Duodenal mucosa (tissue), 2 donors: ENCODE results near the gene FILIP1L.

Experiments used
- H3K27ac ChIP-seq: one replicate; pipeline ENCODE4 v1.7.0; 2013; ENCODE audit warnings: low read depth, low read length
- H3K27me3 ChIP-seq, 2 donors: one replicate each; pipeline ENCODE4 v1.7.0; 2013; ENCODE audit warnings: low read length in 2 of 2, control low read depth in 1 of 2; ENCODE audit not compliant: insufficient read depth in 2 of 2, control insufficient read depth in 1 of 2
- H3K36me3 ChIP-seq, 2 donors: one replicate each; pipeline ENCODE4 v1.7.0; 2013; ENCODE audit warnings: low read length in 2 of 2, control low read depth in 1 of 2; ENCODE audit not compliant: insufficient read depth in 2 of 2, control insufficient read depth in 1 of 2
- H3K4me1 ChIP-seq, 2 donors: one replicate each; pipeline ENCODE4 v1.7.0; 2013; ENCODE audit warnings: low read length in 2 of 2, control low read depth in 1 of 2; ENCODE audit not compliant: insufficient read depth in 2 of 2, control insufficient read depth in 1 of 2
- H3K4me3 ChIP-seq, 2 donors: one replicate each; pipeline ENCODE4 v1.7.0; 2013; ENCODE audit warnings: low read length in 2 of 2, low read depth in 1 of 2
- H3K9ac ChIP-seq, 2 donors: one replicate each; pipeline ENCODE4 v1.7.0; 2013; ENCODE audit warnings: low read length in 2 of 2, low read depth in 1 of 2
- H3K9me3 ChIP-seq, 2 donors: one replicate each; pipeline ENCODE4 v1.7.0; 2013; ENCODE audit warnings: low read length in 2 of 2, control low read depth in 1 of 2; ENCODE audit not compliant: control insufficient read depth in 1 of 2

FILIP1L gene

DNA sequence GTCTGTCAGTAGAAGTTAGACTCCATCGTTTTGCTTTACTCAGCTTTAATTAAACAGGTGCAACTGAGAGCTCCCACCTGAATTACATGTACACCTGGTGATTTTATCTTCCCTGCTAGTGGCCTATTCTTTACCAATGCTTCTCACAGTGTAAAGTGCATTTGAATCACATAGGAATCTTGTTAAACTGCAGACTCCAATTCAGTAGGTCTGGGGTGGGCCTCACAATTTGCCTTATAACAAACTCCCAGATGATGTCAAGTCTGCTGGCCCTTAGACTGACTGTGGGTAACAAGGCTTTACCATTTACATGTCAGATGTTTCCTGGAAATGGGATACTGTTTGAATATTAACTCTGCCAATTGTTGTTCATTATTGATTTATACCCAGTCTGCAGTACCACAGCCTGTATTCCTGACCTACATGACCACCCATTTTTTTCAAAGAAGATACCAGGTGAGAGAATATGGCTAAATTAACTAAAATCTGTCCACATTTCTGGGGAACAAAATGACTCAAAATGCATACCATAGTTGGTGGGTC is 259.5 kb downstream of the FILIP1L start:
- Histone ChIP-seq H3K9ac (no peak overlapping the region), H3K36me3 (peaks cover 8 to 15% of the 10 kb centered on the region in 2 donors), H3K9me3 (no peaks in the 10 kb centered on the region), H3K4me1 (peaks cover under 1 to 15% of the 10 kb centered on the region in 2 donors), H3K27me3 (no peaks in the 10 kb centered on the region), H3K4me3 (no peak overlapping the region), H3K27ac (no peak overlapping the region)

DNA sequence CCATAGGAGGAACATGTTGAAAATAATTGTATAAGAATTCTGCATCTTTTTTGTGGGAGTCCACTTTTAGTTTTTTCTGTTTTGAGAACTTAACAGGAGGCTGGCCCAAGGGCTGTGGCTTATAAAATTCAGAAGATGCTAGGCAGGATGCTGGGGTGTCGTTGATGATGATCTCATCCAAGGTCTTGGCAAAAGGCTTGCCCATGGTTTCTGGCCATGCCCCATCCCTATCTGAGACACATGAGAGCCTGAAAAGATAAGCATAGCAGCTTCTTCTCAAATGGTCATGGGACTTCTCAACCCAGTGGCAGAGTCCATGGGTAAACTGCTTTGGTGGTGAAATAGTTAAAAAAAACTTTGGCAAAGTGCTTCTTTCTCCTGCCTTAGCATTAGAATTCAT is 261.4 kb downstream of the FILIP1L start:
- Histone ChIP-seq H3K27ac (no peak overlapping the region), H3K4me1 (peaks cover 0 to 13% of the 10 kb centered on the region in 2 donors), H3K4me3 (no peak overlapping the region), H3K27me3 (no peaks in the 10 kb centered on the region), H3K36me3 (peaks cover 8 to 11% of the 10 kb centered on the region in 2 donors), H3K9me3 (no peaks in the 10 kb centered on the region), H3K9ac (no peak overlapping the region)

DNA sequence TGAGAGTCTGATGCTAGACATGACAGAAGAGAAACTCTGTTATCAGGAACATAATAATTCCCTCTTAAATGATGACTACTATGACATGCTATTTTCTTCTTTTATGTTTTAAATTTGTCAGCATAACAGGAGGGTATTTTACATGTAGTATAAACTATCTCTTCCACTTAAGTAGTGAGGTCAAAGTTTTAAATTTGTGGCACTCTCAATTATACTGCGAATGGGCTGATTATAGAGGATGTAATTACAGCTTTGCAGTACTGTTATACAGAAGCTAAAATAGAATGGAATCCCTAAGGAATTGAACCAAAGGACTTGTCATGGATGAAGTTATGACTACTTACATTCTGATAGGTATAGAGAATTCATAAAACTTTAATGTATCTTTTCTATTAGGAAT is 262.3 kb downstream of the FILIP1L start:
- Histone ChIP-seq H3K9me3 (no peaks in the 10 kb centered on the region), H3K27me3 (no peaks in the 10 kb centered on the region), H3K4me3 (no peak overlapping the region), H3K36me3 (peaks cover 6 to 8% of the 10 kb centered on the region in 2 donors), H3K27ac (no peak overlapping the region), H3K9ac (no peak overlapping the region), H3K4me1 (peaks cover 0 to 9% of the 10 kb centered on the region in 2 donors)

DNA sequence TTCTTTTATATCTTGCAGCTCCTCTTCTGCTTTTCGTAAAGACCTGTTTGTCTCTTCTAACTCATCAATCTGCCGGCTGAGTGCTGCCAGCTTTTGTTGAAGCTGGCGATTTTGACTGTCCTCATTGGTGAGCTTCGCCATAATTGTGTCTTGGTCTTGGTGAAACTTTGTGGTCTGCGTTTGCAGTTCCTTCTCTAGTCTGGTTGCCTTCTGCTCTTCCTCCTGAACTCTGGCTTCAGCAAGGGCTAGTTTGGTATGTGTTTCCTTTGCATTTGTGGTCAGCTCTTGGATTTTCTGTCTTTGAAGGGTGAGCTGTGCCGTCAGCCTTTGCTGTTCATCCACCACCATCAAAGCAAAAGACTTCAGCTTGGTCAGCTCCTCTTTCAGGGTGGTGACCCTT is 263.7 kb downstream of the FILIP1L start:
- Histone ChIP-seq H3K4me3 (peak overlapping the region in 1 of 2 donors; percentile 12), H3K9me3 (no peaks in the 10 kb centered on the region), H3K4me1 (peaks cover 0 to 4% of the 10 kb centered on the region in 2 donors), H3K9ac (no peak overlapping the region), H3K36me3 (peaks cover 5 to 8% of the 10 kb centered on the region in 2 donors), H3K27me3 (no peaks in the 10 kb centered on the region), H3K27ac (no peak overlapping the region)

DNA sequence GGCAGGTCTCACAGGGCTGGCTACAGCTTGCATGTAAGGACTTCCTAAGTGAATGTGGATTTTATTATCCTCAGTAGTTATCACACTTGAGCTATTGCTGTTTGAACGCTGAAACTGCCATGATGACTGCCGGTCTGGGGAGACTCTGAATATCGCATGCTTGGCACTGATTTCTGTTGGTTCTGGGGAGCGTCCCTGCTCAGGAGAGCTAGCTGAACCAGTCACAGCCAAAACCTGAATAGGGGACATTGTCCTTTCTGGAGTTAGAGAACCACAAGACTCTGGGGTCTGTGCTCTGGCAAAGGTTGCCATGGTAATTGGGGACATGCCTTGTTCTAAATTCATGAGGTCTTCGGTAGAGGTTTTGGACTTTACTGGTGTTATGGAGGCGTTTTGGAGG is 265.9 kb downstream of the FILIP1L start:
- Histone ChIP-seq H3K4me3 (no peak overlapping the region), H3K36me3 (peaks cover 0 to 8% of the 10 kb centered on the region in 2 donors)

DNA sequence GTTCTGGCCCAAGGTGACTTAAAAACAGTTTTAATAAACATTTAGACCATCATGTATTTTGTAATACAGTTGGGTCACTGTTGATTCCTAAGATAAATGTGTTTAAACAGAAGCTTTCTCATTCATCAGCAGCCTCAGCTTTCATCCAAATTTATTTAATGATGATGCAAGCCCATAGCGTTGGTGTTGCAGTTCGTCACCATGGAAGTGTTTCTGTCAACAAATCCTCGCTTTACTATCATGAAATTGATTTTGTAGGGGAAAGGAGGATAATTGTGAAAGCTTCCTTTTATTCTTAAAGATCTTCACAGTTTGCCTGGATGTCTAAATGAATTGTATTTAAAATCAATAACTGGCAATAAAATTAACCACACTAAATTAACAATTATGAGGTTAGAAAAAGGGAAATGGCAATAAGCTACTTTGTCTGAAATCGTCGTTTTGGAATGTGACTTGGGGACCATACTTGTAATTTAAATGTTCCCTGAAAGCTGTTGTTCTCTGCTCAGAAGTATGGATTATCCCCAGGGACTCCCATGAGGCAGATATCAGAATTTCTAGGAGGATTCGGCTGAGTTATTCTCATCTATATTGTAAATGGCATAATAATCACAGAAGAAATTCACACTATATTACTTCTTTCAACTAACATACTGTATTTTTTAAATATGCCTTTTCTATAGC is 267.7 kb downstream of the FILIP1L start:
- Histone ChIP-seq H3K4me1 (peaks cover 4 to 20% of the 10 kb centered on the region in 2 donors), H3K9me3 (no peaks in the 10 kb centered on the region), H3K9ac (no peak overlapping the region), H3K27me3 (no peaks in the 10 kb centered on the region), H3K27ac (no peak overlapping the region), H3K4me3 (no peak overlapping the region), H3K36me3 (peaks cover 0 to 8% of the 10 kb centered on the region in 2 donors)

More for the DNA sequence above, 265.9 kb downstream of the FILIP1L start:
- no peaks in the 10 kb centered on the region for H3K27me3 ChIP-seq
- no peak overlapping the region for H3K27ac ChIP-seq
- no peaks in the 10 kb centered on the region for H3K9me3 ChIP-seq
- H3K4me1 ChIP-seq = peaks cover 4 to 12% of the 10 kb centered on the region in 2 donors
- no peak overlapping the region for H3K9ac ChIP-seq

DNA sequence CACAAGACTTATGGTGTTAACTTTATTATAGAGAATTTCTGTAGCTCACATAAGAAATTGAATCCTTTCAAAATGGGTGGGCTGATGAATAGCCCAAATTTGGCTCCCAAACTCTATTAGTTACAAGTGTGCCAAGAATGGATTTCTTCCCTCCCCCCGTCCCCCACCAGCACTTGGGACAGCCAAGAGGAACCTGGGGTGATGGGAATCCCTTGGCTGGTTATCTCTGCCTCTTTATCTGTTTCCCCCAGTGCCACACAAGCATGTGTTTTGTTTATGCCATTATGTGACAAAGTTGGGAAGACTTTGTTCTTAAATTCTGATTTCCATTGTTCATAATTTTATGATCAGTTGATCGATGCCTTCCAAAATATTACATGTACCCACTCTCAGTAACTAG is 268.3 kb downstream of the FILIP1L start:
- H3K36me3 ChIP-seq = peaks cover 0 to 8% of the 10 kb centered on the region in 2 donors
- no peak overlapping the region for H3K27ac ChIP-seq
- H3K27me3 ChIP-seq = no peaks in the 10 kb centered on the region
- H3K9me3 ChIP-seq = no peaks in the 10 kb centered on the region
- H3K9ac ChIP-seq = no peak overlapping the region
- no peak overlapping the region for H3K4me3 ChIP-seq
- peaks cover 4 to 20% of the 10 kb centered on the region in 2 donors for H3K4me1 ChIP-seq

DNA sequence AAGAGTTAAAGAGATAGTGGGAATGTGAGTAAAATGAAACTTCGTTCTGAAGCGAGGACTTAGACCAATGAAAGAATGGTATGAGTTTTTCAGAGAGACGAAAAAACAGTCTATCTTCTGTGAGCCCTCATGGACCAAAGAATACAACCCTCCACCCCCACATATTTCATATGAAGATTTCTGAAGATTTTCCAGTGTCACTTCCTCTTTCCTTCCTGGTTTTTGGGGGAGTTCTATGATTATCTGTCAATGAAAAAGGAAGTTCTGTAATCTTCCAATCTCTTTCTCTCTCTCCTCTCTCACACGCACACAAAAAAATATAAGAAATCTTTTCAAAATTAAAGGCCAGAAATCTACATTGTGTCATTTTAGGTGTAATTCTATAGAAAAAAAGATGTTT is 269.0 kb downstream of the FILIP1L start:
- peaks cover 4 to 20% of the 10 kb centered on the region in 2 donors for H3K4me1 ChIP-seq
- H3K36me3 ChIP-seq = peaks cover 0 to 2% of the 10 kb centered on the region in 2 donors
- no peak overlapping the region for H3K9ac ChIP-seq
- H3K27me3 ChIP-seq = no peaks in the 10 kb centered on the region
- H3K4me3 ChIP-seq = no peak overlapping the region
- no peaks in the 10 kb centered on the region for H3K9me3 ChIP-seq
- H3K27ac ChIP-seq = no peak overlapping the region

DNA sequence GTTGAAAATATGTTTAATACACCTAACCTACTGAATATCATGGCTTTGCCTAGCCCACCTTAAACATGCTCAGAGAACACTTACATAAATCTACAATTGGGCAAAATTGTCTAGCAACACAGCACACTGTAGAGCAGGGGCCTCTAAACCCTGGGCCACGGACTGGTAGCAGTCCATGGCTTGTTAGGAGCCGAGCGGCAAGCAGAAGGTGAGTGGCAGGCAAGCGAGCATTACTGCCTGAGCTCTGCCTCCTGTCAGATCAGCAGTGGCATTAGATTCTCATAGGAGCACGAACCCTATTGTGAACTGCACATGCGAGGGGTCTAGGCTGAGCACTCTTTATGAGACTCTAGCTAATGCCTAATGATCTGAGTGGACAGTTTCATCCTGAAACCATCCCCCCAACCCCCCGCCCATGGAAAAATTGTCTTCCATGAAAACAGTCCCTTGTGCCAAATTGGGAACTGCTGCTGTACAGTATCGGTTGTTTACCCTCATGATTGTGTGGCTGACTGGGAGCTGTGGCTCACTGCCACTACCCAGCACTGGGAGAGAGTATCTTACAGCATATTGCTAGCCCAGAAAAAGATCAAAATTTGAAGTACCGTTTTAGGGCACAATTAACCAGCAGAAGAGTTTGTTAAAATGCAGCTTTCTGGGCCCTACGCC is 270.6 kb downstream of the FILIP1L start:
- no peaks in the 10 kb centered on the region for H3K36me3 ChIP-seq
- no peak overlapping the region for H3K4me3 ChIP-seq
- peak overlapping the region; percentile 24 for H3K27ac ChIP-seq
- H3K27me3 ChIP-seq = no peaks in the 10 kb centered on the region
- peaks cover 4 to 20% of the 10 kb centered on the region in 2 donors for H3K4me1 ChIP-seq
- peak overlapping the region in 1 of 2 donors; percentile 18 for H3K9ac ChIP-seq
- no peaks in the 10 kb centered on the region for H3K9me3 ChIP-seq

DNA sequence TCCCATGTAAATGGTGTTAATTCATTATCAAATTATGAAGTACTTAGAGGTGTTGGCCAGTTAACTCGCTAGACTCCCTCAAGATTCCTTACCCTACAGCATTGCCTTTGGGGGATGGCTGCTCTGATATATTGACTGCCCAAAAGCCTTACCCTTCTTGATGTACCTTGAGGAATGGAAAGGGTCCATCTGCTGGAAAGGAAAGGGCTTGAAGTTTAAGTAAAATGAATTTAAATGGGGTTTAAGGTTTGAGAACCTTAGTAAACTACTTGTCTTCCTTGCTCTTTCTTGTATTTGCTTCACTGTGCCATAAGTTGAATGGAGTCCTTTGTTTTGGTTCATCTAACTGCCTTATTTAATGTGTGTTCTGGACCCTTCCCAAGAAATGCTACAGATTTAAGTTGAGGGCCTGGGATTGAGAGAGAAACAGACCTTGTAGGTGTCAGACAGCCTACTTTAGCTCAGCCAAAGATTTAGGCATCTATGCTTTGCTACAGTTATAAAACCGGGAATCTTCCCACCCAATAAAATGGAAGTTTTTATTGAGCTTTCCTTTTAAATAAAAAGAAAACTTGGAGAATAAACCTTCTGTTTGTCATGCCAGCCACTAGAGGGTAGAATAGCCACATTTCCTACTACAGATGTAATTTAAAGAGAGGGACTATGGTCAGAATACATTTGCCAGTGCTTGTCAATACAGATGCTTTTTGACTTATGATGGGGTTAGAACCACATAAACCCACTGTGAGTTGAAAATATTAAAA is 271.3 kb downstream of the FILIP1L start:
- no peaks in the 10 kb centered on the region for H3K9me3 ChIP-seq
- no peaks in the 10 kb centered on the region for H3K36me3 ChIP-seq
- H3K27me3 ChIP-seq = no peaks in the 10 kb centered on the region
- peaks cover 5 to 23% of the 10 kb centered on the region in 2 donors for H3K4me1 ChIP-seq
- H3K27ac ChIP-seq = peak overlapping the region; percentile 24
- no peak overlapping the region for H3K4me3 ChIP-seq
- H3K9ac ChIP-seq = no peak overlapping the region
